ENCODE measurements around the gene IFNL3. TPM values are rescaled to one million over a fixed set of nuclear protein-coding genes. Genes with fewer than 3 reads are reported as not detected.
"Not testable (repeated sequence)": the region's sequence is repeated elsewhere in the genome, so short reads cannot be mapped to it uniquely, and the experiment has no call there.

IFNL3 gene
- total RNA-seq, 1 experiment from 2014 or later = not detected

DNA sequence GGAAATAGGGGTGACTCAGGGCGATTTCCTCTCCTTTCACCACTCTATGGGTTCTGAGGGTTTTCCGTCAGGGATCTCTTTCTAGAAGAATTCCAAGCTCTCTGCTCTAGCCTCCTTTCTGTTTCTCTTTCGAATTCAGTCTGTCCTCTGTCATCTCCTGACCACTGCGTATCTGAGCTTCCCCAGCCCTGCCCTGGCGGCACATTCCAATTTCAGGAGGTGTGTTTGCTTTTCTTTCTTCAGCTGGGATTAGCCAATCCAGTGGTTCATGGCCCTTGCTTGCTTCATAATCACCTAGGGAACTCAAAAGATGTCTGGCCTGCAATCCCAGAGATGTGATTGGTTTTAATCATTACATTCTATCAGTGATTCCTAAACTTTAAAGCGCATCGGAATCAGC, 32.8 kb upstream of the IFNL3 start:
- POLR2A ChIA-PET (ENCODE audit: low non-redundant PET) = no interaction called here
- Histone ChIP-seq H3K9me3 (ENCODE audit: low read depth, low read length, poor library complexity, severe bottlenecking) (no peaks in the 10 kb centered on the region), H3K27me3 (replicated peaks; ENCODE audit: insufficient read depth, low read depth, low read length, poor library complexity) (peaks cover 4% of the 10 kb centered on the region), H3K4me3 (ENCODE audit: low read depth, low read length, poor library complexity, severe bottlenecking) (no peak overlapping the region), H3K27ac (ENCODE audit: low read depth, low read length, poor library complexity, severe bottlenecking) (no peak overlapping the region), H3K4me1 (ENCODE audit: insufficient read depth, low read length, poor library complexity, severe bottlenecking) (no peaks in the 10 kb centered on the region), H3K36me3 (ENCODE audit: insufficient read depth, low read length, poor library complexity, severe bottlenecking) (no peaks in the 10 kb centered on the region)
- DNase-seq (ENCODE audit: low spot score) = no peak
- intact Hi-C loops (cut with micrococcal nuclease; ENCODE audit: unreplicated experiment) = no loop called here
- BruUV-seq (replicated peaks) = no TSS peak
- CTCF ChIA-PET = no interaction called here
- TF ChIP-seq EZH2 (IDR thresholded peaks at IDR 0.05; ENCODE audit: borderline replicate concordance, low read depth, low read length, poor library complexity, severe bottlenecking) = no peak
- TF ChIP-seq, protein P1, sequence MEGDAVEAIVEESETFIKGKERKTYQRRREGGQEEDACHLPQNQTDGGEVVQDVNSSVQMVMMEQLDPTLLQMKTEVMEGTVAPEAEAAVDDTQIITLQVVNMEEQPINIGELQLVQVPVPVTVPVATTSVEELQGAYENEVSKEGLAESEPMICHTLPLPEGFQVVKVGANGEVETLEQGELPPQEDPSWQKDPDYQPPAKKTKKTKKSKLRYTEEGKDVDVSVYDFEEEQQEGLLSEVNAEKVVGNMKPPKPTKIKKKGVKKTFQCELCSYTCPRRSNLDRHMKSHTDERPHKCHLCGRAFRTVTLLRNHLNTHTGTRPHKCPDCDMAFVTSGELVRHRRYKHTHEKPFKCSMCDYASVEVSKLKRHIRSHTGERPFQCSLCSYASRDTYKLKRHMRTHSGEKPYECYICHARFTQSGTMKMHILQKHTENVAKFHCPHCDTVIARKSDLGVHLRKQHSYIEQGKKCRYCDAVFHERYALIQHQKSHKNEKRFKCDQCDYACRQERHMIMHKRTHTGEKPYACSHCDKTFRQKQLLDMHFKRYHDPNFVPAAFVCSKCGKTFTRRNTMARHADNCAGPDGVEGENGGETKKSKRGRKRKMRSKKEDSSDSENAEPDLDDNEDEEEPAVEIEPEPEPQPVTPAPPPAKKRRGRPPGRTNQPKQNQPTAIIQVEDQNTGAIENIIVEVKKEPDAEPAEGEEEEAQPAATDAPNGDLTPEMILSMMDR (conservative IDR thresholded peaks at IDR 0.05; ENCODE audit: low read depth, low read length) = no peak

DNA sequence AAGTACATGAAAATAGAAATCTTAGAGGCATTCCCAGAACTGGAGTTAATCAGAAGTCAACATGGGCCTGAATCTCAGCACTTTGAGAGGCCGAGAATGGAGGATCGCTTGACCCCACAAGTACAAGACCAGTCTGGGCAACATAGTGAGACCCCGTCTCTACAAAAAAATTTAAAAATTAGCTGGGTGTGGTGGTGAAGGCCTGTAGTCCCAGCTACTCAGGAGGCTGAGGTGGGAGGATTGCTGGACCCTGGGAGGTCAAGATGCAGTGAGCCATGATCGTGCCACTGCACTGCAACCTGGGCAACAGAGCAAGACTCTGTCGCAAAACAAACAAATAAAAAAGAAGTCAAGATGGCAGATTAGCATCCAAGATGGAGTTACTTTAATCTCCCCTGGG, 31.9 kb upstream of the IFNL3 start:
- no peak overlapping the region for H3K4me3 ChIP-seq (ENCODE audit: low read depth, low read length, poor library complexity, severe bottlenecking)
- intact Hi-C loops (cut with micrococcal nuclease; ENCODE audit: unreplicated experiment) = no loop called here
- no peaks in the 10 kb centered on the region for H3K36me3 ChIP-seq (ENCODE audit: insufficient read depth, low read length, poor library complexity, severe bottlenecking)
- ChIA-PET CTCF (no interaction called here), POLR2A (ENCODE audit: low non-redundant PET) (no interaction called here)
- no peaks in the 10 kb centered on the region for H3K9me3 ChIP-seq (ENCODE audit: low read depth, low read length, poor library complexity, severe bottlenecking)
- BruUV-seq (replicated peaks) = no TSS peak
- TF ChIP-seq, protein P1 (conservative IDR thresholded peaks at IDR 0.05; ENCODE audit: low read depth, low read length) = no peak
- no peak for TF ChIP-seq EZH2 (IDR thresholded peaks at IDR 0.05; ENCODE audit: borderline replicate concordance, low read depth, low read length, poor library complexity, severe bottlenecking)
- no peak for DNase-seq (ENCODE audit: low spot score)
- H3K27me3 ChIP-seq (replicated peaks; ENCODE audit: insufficient read depth, low read depth, low read length, poor library complexity) = peaks cover 4% of the 10 kb centered on the region
- no peaks in the 10 kb centered on the region for H3K4me1 ChIP-seq (ENCODE audit: insufficient read depth, low read length, poor library complexity, severe bottlenecking)
- H3K27ac ChIP-seq (ENCODE audit: low read depth, low read length, poor library complexity, severe bottlenecking) = no peak overlapping the region

- H3K4me3 ChIP-seq (ENCODE audit: low read depth, low read length, poor library complexity, severe bottlenecking) = no peak overlapping the region
- H3K4me1 ChIP-seq (ENCODE audit: insufficient read depth, low read length, poor library complexity, severe bottlenecking) = no peaks in the 10 kb centered on the region
- no peaks in the 10 kb centered on the region for H3K9me3 ChIP-seq (ENCODE audit: low read depth, low read length, poor library complexity, severe bottlenecking)
- no peak for DNase-seq (ENCODE audit: low spot score)
- ChIA-PET CTCF (no interaction called here), POLR2A (ENCODE audit: low non-redundant PET) (no interaction called here)
- TF ChIP-seq EZH2 (IDR thresholded peaks at IDR 0.05; ENCODE audit: borderline replicate concordance, low read depth, low read length, poor library complexity, severe bottlenecking) = no peak
- TF ChIP-seq, protein P1 (conservative IDR thresholded peaks at IDR 0.05; ENCODE audit: low read depth, low read length) = no peak
- peaks cover 4% of the 10 kb centered on the region for H3K27me3 ChIP-seq (replicated peaks; ENCODE audit: insufficient read depth, low read depth, low read length, poor library complexity)
- no peak overlapping the region for H3K27ac ChIP-seq (ENCODE audit: low read depth, low read length, poor library complexity, severe bottlenecking)
- no TSS peak for BruUV-seq (replicated peaks)
- intact Hi-C loops (cut with micrococcal nuclease; ENCODE audit: unreplicated experiment) = no loop called here
- H3K36me3 ChIP-seq (ENCODE audit: insufficient read depth, low read length, poor library complexity, severe bottlenecking) = no peaks in the 10 kb centered on the region
These were observed 30.8 kb upstream of the IFNL3 start for GRCh38 chr19:39275578-39275977.

GRCh38 chr19:39273859-39274258, 29.1 kb upstream of the IFNL3 start:
- CTCF ChIA-PET = not testable (repeated sequence)
- POLR2A ChIA-PET (ENCODE audit: low non-redundant PET) = interaction anchor here (0.6 kb wide), 1 partner anchor 56 kb away, joined by 4 read pairs; no protein-coding TSS in a partner anchor

More at GRCh38 chr19:39273859-39274258, 29.1 kb upstream of the IFNL3 start:
- H3K27ac ChIP-seq (ENCODE audit: low read depth, low read length, poor library complexity, severe bottlenecking); H3K27me3 ChIP-seq (replicated peaks; ENCODE audit: insufficient read depth, low read depth, low read length, poor library complexity); H3K4me1 ChIP-seq (ENCODE audit: insufficient read depth, low read length, poor library complexity, severe bottlenecking); intact Hi-C loops (cut with micrococcal nuclease; ENCODE audit: unreplicated experiment); H3K9me3 ChIP-seq (ENCODE audit: low read depth, low read length, poor library complexity, severe bottlenecking); H3K4me3 ChIP-seq (ENCODE audit: low read depth, low read length, poor library complexity, severe bottlenecking); DNase-seq (ENCODE audit: low spot score); BruUV-seq (replicated peaks); H3K36me3 ChIP-seq (ENCODE audit: insufficient read depth, low read length, poor library complexity, severe bottlenecking): not testable (repeated sequence)
